Stimulated activated CD8-positive, alpha-beta memory T cell treated with anti-CD3 and anti-CD28 coated beads, Interleukin-15, amount 100 ng/mL, for 4 hours (primary cell): ENCODE measurements around the gene TEDC1.
A peak's percentile ranks its signal among the peaks of the same experiment; 100 is the strongest.
"Not testable (repeated sequence)": the region's sequence is repeated elsewhere in the genome, so short reads cannot be mapped to it uniquely, and the experiment has no call there.

Experiments
- DNase-seq, 2 donors: peaks; one replicate each; pipeline ENCODE4 v3.0.0-alpha.2; 2020; ENCODE audit warnings: low read depth in 2 of 2

TEDC1 gene

DNA sequence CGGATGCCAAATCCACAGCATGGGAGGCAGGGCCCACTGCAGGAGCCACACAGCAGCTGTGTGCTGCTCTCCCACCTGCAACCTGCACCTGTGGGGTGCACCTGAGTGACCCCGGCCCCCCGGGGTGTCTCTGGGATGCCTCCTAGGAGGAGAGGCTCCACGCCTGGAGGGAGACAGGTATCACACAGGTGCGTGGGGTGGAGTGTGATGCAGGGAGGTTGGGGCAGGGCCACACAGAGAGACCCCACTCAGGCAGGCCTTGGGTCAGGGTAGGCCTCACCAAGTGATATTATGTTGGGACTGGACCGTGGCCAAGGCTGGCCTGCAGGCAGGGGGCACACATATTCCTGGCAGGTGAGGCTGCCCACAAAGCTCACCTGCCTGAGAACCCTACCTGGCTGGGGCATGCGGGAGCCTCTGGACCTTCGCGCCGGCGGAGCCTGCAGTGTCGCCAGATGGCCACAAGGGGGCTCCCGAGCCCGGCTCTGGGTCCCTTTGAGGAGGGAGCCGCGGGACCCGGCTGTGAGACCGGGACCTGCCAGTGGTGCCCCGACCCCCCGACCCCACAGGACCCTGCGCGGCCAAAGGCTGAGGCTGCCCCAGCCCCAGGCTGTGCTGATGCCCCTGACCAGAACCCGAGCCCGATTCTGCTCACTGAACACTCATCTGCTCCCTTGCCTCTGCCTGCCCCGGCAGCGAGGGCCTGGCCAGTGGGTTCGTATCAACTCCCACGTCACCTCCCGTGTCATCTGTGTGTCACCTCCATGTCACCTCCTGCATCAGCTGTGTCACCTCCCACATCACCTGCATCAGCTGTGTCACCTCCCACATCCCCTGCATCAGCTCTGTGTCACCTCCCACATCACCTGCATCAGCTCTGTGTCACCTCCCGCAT lies 46.8 kb downstream of the TEDC1 start:
- peak; percentile 32 to 33 for DNase-seq

DNA sequence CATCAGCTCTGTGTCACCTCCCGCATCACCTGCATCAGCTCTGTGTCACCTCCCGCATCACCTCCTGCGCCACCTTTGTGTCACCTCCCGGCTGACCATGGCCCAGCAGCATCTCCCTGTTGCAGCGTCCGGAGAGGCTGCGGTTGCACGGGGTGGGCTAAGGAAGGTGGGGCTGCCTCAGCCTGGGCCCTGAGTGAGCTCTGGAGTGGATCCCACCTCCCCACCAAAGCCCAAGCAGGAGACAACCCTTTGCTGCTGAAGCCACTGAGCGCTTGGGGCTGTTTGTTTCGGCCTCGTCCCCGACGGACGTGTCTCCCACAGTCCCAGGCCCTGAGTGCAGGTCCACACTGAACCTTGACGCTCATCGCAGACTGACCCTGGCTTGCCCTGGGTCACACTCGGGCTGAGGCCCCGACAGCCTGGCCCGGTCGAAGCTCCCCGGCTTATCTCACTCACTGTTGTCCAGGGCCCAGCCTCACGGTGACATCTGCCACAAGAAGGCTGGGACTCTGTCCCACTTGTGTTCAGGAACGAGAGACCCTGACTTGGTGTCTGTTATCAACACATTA lies 47.5 kb downstream of the TEDC1 start:
- no peak for DNase-seq

- no peak for DNase-seq
Measured at GRCh38 chr14:105540811-105541210, 49.8 kb downstream of the TEDC1 start.

DNA sequence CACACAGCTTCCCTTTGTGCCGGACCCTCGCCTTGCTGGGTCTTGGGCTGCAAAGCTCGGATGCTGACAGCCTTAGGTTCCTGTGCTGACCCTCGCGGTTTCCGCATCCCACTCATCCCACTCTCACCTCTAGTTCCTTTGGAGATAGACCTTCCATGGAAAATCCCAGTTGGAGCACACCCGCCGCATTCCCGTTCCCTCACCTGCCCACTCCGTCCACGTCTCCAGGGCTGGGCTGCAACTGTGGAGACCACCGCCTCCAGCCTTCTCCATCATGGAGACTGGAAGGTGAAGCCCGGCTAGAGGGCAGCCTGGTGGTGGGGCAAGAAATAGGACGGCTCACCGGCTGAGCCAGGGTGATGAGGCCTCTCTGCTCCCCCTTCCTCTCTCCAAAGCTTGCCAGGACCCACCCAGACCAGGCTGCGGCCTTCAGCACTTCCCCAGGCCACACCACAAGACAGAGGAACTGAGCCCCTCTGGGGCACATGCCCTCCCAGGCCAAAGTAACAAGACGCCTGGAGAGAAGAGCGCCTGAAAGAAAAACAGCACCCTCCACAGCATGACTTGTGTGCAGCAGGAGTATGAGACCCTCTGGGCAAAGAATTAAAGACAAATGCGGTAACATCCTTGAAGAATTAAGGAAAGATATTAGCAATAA lies 50.3 kb downstream of the TEDC1 start:
- DNase-seq = no peak

DNA sequence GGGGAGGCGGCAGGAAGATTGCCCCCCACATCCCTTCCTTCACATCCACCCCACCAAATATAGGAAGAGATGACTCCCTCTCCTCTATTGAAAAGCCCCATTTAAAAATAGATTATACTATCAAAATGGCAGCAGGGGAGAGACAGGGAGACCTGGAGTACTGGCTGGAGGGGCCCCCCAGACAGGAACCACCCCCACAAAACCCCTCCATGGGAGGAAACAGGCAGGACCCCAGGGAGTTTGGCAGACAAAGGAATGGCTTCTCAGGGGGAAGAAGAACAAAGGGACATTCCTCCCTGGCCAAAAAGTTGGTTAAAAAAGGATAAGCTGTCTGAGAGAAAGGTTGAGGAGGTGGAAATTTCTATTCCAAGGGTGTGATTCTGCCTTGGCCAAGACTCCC lies 54.6 kb downstream of the TEDC1 start:
- DNase-seq = not testable (repeated sequence)

GRCh38 chr14:105546410-105546809 lies 55.4 kb downstream of the TEDC1 start:
- not testable (repeated sequence) for DNase-seq

DNA sequence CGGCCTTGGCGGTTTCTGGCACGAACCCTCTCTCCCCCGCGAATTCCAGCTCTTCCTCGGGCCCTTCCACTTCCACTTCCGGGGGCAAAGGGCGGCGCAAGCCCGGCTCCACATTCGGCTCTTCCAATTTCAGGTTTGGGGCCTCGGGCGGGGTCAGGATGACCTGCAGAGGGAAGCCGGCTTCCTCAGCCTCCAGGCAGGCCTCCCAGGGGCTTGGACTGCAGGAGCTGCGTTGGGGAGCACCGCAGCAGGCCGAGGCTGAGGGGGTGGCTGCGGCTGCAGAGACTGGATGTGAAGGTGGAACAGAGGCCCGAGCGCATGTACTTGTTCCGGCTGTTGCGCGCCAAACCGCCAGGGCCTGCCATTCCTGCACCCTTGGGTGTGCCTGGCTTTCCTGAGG lies 56.0 kb downstream of the TEDC1 start:
- DNase-seq = not testable (repeated sequence)

DNA sequence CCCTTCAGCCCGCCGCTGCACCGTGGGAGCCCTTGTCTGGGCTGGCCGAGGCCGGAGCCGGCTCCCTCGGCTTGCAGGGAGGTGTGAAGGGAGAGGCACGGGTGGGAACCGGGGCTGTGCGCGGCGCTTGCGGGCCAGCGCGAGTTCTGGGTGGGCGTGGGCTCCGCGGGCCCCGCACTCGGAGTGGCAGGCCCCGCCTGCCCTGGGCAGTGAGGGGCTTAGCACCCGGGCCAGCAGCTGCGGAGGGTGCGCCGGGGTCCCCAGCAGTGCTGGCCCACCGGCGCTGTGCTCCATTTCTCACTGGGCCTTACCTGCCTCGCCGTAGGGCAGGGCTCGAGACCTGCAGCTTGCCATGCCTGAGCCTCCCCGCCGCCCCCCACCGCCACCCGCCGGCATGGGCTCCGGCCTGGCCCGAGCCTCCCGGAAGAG lies 56.7 kb downstream of the TEDC1 start:
- DNase-seq = no peak
